Stimulated activated CD8-positive, alpha-beta memory T cell treated with anti-CD3 and anti-CD28 coated beads, Interleukin-4, amount 100 ng/mL, for 4 hours (primary cell): ENCODE results near the gene TFAM.

ENCODE experiments used
- DNase-seq, 2 donors: peaks; one replicate each; pipeline ENCODE4 v3.0.0-alpha.2; 2020; ENCODE audit warnings: low read depth in 2 of 2, low spot score in 1 of 2

The TFAM gene

DNA sequence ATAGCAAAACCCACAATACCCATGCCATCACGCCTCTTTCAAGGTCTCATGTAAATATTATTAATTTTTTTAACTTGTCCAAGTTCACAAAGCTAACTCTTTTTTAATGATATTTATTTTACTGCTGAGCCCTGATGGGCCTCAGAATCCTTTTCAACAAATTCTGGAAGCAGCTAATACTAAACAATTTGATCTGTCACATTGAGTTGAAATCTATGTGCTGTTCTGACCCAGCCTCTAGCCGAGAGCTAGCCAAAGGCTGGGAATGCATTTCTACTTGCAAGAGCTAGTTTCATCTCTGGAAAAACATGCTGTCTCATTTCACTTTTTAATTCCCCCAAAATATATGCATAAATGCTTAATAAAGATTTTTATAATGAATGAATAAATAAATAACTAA is 47.9 kb downstream of the TFAM start:
- DNase-seq = no peak

DNA sequence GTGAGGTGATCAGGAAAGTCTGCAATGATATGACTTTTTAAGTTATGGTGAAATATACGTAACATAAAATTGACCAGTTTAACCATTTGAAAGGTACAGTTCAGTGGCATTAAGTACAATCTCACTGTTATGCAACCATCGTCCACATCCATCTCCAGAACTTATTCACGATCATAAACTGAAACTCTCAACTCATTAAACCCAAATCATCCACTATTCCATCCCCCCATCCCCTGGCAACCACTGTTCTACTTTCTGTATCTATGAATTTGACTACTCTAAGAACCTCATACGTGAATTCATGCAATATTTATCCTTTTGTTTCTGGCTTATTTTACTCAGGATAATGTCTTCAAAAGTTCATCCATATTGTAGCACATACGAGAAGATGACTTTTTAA is 48.4 kb downstream of the TFAM start:
- DNase-seq = no peak

DNA sequence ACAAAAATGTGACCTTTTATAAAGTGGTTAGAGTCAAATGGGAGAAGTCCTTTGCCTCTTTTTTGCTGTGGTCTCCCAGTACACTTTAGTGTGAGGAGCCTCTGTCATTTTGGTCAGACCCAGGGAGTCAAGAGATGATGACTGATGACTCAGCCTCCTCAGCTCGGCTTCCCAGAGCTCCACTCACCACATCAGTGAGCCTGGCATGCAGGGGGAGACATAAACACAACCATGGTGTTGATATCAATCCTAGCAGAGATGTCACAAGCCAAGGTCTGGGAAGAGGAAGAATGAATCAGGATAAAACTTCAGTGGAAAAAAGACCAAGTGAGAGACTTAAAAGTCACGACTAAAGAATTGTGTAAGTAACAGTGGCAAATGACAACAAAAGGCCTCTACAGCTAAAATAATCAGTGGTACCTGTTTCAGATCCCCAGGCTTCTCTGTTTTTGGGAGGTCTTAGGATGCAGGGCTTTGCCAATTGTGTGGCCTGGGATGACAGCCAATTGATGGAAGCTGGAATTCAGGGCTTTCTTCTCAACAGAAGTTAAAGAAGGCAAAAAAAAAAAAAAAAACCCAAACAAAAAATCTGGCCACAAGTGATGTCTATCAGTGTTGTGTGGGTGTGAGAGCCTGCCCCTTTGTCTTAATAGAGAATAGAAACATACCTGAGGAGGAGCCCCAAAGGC is 50.2 kb downstream of the TFAM start:
- DNase-seq = no peak

DNA sequence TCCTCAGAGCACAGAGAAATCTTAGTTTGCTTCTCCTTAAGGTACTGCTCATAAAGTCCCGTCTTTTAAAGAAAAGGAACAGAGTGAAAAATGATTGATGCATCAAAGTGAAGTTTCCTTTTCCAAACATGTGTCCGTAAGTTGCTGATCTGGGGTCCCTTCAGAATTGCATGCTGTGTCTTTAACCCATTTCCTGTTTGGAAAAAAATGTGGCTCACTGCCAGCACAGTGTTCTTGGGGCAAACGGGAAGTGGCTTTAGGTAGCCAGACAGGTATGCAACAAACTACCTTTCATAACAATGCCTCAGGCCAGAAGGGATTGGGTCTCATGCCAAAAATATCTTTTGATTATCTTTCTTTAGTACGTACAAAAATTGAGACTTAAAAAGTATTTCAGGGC is 50.9 kb downstream of the TFAM start:
- no peak for DNase-seq

DNA sequence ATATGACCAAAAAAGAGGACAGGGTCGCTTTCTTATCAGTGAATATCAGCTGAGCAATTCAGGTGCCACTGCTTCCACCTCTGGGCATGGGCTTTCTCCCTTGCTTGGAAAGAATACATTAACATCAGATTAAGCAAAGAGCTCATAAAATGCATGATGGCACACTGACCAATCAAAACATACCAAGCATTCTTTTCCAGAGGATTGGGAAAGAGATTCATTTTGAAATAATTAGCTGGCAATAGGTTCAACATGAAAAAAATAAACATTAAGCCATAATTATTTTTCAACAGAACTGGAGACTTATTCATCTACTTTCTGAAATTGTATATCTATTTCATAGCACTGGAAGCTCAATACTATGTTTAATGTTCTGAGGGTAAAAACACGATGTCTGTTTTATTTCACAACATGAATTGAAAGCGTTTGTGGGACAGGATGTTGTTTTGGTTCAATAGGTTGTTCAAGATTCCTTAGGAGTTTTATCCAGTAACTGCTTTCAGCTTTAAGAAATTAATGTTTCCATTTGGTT is 53.2 kb downstream of the TFAM start:
- no peak for DNase-seq

DNA sequence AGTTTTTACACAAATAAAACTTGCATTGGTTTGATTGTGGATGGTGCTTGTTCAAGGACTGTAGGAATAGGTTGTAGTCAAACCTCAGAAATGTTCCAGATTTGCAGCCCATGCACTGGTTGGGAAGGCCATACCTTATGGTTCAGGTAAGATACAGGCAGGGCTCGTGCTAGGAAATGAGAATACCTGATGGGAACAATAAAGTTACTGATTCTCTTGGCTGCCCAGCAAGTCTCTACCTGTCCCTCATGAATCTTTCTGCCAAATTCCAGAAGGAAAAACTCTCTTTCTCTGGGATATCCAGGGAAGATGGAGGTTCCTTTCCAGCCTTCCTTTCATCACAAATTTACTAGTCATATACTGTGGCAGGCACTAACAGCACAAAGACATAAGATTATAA is 53.8 kb downstream of the TFAM start:
- DNase-seq = no peak

DNA sequence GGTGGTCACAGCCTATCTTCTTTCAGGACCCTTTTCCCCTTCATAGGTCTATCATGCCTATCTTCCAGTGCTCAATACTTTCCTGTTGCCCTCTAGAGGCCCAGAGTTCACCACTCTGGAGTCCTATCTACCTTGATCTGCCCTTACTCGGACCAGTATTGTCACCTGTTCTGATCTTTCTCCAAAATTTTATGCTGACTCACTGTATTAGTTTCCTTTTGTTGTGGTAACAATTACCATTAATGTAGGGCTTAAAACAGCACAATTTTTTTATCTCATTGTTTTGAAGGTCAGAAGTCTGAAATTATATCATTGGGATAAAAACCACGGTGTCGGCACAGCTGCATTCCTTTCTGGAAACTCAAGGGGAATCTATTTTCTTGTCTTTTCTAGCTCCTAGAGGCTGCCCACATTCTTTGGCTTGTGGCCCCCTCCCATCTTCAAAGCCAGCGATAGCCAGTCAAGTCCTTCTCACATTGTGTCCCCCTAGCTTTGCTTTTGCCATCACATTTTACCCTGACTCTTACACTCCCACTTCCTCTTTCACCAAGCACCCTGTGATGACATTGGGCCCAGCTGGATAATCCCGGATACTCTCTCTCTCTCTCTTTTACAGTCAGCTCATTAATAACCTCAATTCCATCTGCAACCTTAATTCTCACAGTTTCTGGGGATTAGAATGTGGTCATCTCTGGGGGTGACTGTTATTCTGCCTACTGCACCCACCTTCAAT is 54.6 kb downstream of the TFAM start:
- no peak for DNase-seq

DNA sequence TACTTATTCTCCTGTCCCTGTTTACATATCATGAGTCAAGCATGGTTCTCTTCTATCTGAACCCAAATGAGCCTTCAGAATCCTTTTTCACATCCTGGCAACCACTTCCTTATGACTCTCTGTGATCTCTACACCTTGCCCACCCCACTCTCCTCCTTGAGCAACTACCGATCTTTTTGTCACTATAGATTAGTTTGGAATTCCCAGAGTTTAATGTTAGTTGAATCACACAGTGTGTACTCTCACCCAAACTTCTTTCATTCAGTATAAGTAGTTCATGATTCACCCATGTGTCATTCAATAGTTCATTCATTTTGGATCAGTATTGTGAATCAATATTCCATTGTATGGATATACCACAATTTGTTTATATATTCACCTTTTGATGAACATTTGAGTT is 55.3 kb downstream of the TFAM start:
- no peak for DNase-seq

DNA sequence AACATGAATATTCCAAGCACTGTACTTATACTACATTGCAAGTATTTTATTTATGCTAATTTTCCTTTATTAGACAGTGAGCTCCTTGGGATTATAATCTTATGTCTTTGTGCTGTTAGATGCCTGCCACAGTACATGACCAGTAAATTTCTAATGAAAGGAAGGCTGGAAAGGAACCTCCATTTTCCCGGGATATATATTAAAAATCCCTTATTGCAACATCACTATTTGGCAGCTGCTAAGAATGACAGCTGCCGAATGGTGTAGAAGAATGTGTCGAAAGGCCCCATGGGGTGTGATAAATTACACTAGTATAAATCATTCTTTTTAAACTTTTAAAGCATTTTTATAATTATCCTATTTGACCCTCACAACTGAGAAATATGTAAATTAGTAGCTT is 59.1 kb downstream of the TFAM start:
- DNase-seq = no peak

DNA sequence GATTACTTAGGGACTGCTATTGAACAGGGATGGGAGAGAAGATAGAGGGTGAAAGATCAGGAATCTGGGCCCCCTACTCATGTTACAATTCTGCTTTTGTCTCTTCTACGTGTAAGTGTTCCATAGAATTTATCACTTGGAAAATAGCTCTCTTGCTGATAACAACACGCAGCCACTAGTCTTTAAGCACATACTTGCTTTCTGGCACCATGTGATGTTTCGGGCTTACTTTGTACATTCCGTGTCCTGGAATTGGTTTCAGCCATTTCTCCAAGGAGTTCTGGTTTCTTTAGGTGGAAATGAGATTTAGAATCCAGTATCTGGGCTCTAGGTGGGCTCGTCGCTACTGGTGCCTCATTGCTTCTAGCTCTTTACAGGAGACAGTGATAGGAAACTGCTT is 59.7 kb downstream of the TFAM start:
- no peak for DNase-seq

DNA sequence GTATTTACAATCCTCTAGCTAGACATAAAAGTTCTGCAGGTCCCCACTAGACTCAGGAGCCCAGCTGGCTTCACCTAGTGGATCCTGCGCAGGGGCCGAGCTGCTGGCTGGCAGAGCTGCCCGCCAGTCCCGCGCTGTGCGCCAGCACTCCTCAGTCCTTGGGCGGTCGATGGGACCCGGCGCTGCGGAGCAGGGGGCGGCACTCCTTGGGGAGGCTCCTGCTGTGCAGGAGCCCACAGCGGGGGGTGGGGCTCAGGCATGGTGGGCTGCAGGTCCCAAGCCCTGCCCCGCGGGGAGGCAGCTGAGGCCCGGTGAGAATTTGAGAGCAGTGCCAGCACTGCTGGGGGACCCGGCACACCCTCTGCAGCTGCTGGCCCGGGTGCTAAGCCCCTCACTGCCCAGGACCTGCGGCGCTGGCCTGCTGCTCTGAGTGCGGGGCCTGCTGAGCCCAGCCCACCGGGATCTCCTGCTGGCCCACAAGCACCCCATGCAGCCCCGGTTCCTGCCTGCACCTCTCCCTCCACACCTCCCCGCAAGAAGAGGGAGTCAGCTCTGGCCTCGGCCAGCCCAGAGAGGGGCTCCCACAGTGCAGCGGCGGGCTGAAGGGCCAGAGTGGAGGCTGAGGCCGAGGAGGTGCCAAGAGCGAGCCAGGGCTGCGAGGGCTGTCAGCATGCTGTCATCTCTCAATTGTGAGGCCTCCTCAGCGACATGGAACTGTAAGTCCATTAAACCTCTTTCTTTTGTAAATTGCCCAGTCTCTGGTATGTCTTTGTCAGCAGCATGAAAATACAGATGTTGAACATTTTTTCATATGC is 63.1 kb downstream of the TFAM start:
- no peak for DNase-seq
